ENCODE data around the gene SLC2A1. TPM values are rescaled to one million over a fixed set of nuclear protein-coding genes. Genes with fewer than 3 reads are reported as not detected.
"Not testable (repeated sequence)": the region's sequence is repeated elsewhere in the genome, so short reads cannot be mapped to it uniquely, and the experiment has no call there.

SLC2A1 gene
- total RNA-seq, 2 donors from 2014 or later: 71.6 to 150 TPM

DNA sequence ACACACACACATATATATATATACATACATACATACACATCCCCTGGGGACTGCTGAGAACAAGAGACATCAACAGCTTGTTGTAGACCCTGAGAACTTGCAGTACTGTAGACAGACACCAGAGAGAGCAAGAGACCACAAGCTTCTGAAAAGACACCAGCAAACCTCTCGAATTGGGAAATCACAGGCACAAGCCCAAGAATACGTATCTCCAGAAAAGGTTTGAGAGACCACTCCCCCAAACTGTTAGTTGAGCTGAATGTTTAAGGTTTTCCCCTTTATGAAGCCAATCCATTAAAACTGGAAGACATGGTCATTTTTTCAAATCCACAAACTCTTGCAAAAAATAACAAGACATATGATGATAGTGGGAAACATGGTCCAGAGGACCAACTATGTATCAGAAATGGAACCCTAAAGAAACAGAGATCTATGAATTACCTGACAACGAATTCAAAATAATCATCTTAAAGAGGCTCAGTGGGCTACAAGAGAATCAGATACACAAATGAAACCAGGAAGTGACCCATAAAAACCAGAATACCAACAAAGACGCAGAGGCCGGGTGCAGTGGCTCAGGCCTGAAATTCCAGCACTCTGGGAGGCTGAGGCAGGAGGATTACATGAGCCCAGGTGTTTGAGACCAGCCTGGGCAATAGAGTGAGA is 45.1 kb downstream of the SLC2A1 start:
- no peaks in the 10 kb centered on the region for H3K9me3 ChIP-seq
- H3K4me3 ChIP-seq: no peak overlapping the region
- intact Hi-C loops (cut with DNase I): loop anchor here (2.0 kb wide), 1 partner anchor 159 kb away; no protein-coding TSS in a partner anchor
- TF ChIP-seq, protein P1, sequence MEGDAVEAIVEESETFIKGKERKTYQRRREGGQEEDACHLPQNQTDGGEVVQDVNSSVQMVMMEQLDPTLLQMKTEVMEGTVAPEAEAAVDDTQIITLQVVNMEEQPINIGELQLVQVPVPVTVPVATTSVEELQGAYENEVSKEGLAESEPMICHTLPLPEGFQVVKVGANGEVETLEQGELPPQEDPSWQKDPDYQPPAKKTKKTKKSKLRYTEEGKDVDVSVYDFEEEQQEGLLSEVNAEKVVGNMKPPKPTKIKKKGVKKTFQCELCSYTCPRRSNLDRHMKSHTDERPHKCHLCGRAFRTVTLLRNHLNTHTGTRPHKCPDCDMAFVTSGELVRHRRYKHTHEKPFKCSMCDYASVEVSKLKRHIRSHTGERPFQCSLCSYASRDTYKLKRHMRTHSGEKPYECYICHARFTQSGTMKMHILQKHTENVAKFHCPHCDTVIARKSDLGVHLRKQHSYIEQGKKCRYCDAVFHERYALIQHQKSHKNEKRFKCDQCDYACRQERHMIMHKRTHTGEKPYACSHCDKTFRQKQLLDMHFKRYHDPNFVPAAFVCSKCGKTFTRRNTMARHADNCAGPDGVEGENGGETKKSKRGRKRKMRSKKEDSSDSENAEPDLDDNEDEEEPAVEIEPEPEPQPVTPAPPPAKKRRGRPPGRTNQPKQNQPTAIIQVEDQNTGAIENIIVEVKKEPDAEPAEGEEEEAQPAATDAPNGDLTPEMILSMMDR (IDR thresholded peaks at IDR 0.05): peak; percentile 60
- no peak overlapping the region for H3K27ac ChIP-seq
- no peaks in the 10 kb centered on the region for H3K27me3 ChIP-seq
- no peaks in the 10 kb centered on the region for H3K4me1 ChIP-seq
- no peaks in the 10 kb centered on the region for H3K36me3 ChIP-seq
- DNase-seq: peak; percentile 73
- H3K9ac ChIP-seq (ENCODE audit: low read depth in 2 of 2, low read length in 2 of 2): no peak overlapping the region

DNA sequence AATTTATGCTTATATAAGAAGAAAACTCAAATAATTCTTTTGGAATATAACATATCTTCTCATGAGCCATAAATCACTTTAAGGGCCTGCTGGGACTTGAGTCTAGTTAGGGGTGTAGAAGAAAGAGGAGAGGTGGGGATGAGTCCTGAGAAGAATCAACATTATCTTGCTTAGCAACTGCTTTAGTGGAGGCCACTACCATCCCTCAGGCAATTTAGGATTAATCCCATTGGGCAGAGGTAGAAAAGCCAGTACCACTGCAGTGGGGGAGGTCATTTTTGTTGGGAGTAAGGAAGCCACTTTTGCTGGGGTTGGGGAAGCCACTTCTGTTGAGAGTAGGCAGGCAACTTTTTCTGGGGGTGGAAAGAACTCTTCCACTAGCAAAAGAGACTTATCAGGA is 47.7 kb downstream of the SLC2A1 start:
- no peaks in the 10 kb centered on the region for H3K4me1 ChIP-seq
- DNase-seq: no peak
- intact Hi-C loops (cut with DNase I): no loop called here
- H3K9ac ChIP-seq (ENCODE audit: low read depth in 2 of 2, low read length in 2 of 2): no peak overlapping the region
- TF ChIP-seq, protein P1 (IDR thresholded peaks at IDR 0.05): no peak
- H3K36me3 ChIP-seq: no peaks in the 10 kb centered on the region
- H3K9me3 ChIP-seq: no peaks in the 10 kb centered on the region
- H3K27ac ChIP-seq: no peak overlapping the region
- H3K27me3 ChIP-seq: no peaks in the 10 kb centered on the region
- H3K4me3 ChIP-seq: no peak overlapping the region

- no peaks in the 10 kb centered on the region for H3K9me3 ChIP-seq
- H3K27me3 ChIP-seq: no peaks in the 10 kb centered on the region
- H3K4me1 ChIP-seq: no peaks in the 10 kb centered on the region
- no peaks in the 10 kb centered on the region for H3K36me3 ChIP-seq
- no peak for DNase-seq
- no peak overlapping the region for H3K4me3 ChIP-seq
- intact Hi-C loops (cut with DNase I): no loop called here
- no peak overlapping the region for H3K27ac ChIP-seq
- TF ChIP-seq, protein P1 (IDR thresholded peaks at IDR 0.05): no peak
- H3K9ac ChIP-seq (ENCODE audit: low read depth in 2 of 2, low read length in 2 of 2): no peak overlapping the region
These were observed 50.6 kb downstream of the SLC2A1 start for GRCh38 chr1:42908046-42908445.

GRCh38 chr1:42904434-42904833 is 54.2 kb downstream of the SLC2A1 start:
- intact Hi-C loops (cut with DNase I): no loop called here
- no peak overlapping the region for H3K27ac ChIP-seq

GRCh38 chr1:42899960-42900359 is 58.7 kb downstream of the SLC2A1 start:
- H3K27ac ChIP-seq; H3K27me3 ChIP-seq; H3K9ac ChIP-seq (ENCODE audit: low read depth in 2 of 2, low read length in 2 of 2); intact Hi-C loops (cut with DNase I); DNase-seq; H3K36me3 ChIP-seq; H3K4me3 ChIP-seq; H3K4me1 ChIP-seq; H3K9me3 ChIP-seq: not testable (repeated sequence)

More at GRCh38 chr1:42904434-42904833, 54.2 kb downstream of the SLC2A1 start:
- H3K4me1 ChIP-seq: no peaks in the 10 kb centered on the region
- H3K27me3 ChIP-seq: no peaks in the 10 kb centered on the region
- H3K4me3 ChIP-seq: no peak overlapping the region
- H3K36me3 ChIP-seq: no peaks in the 10 kb centered on the region
- TF ChIP-seq, protein P1 (IDR thresholded peaks at IDR 0.05): no peak
- DNase-seq: no peak
- H3K9ac ChIP-seq (ENCODE audit: low read depth in 2 of 2, low read length in 2 of 2): no peak overlapping the region
- H3K9me3 ChIP-seq: no peaks in the 10 kb centered on the region

- H3K36me3 ChIP-seq: no peaks in the 10 kb centered on the region
- intact Hi-C loops (cut with DNase I): no loop called here
- DNase-seq: no peak
- no peaks in the 10 kb centered on the region for H3K9me3 ChIP-seq
- no peaks in the 10 kb centered on the region for H3K4me1 ChIP-seq
- no peak overlapping the region for H3K4me3 ChIP-seq
- H3K27ac ChIP-seq: no peak overlapping the region
- H3K9ac ChIP-seq (ENCODE audit: low read depth in 2 of 2, low read length in 2 of 2): no peak overlapping the region
- TF ChIP-seq, protein P1 (IDR thresholded peaks at IDR 0.05): no peak
- H3K27me3 ChIP-seq: no peaks in the 10 kb centered on the region
These were observed 67.1 kb downstream of the SLC2A1 start for GRCh38 chr1:42891465-42892138.

All from colonic mucosa (tissue), 4 donors.